ENCODE results near the gene DYRK3.

DYRK3 gene

DNA sequence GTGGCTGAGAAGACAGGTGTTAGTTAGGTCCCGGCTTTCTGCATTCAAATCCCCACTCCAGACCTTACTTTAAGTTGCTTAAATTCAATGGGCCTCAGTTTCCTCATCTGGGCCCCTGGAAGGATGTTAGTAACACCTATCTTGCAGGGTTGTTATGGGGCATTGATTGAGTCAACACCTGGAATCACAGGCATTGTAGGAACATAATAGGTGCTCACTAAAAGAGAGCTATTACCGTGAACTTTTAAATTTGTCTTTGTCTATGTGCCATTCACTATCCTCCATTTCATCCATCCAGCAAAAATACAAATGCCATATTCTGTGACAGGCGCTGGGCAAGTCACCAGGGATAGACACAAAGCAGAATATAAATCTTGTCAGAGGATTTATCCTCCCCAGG lies 38.9 kb downstream of the DYRK3 start:
- Histone ChIP-seq H3K36me3 (no peaks in the 10 kb centered on the region), H3K4me1 (ENCODE audit: control insufficient read depth in 1 of 2, insufficient read depth in 1 of 2, low read depth in 1 of 2, low read length in 1 of 2) (peaks cover 12 to 15% of the 10 kb centered on the region in 2 experiments), H3K4me3 (ENCODE audit: low read depth in 1 of 2, low read length in 1 of 2) (no peak overlapping the region), H3K27me3 (no peaks in the 10 kb centered on the region), H3K27ac (no peak overlapping the region), H3K9me3 (no peaks in the 10 kb centered on the region)
- TF ChIP-seq, protein P1, sequence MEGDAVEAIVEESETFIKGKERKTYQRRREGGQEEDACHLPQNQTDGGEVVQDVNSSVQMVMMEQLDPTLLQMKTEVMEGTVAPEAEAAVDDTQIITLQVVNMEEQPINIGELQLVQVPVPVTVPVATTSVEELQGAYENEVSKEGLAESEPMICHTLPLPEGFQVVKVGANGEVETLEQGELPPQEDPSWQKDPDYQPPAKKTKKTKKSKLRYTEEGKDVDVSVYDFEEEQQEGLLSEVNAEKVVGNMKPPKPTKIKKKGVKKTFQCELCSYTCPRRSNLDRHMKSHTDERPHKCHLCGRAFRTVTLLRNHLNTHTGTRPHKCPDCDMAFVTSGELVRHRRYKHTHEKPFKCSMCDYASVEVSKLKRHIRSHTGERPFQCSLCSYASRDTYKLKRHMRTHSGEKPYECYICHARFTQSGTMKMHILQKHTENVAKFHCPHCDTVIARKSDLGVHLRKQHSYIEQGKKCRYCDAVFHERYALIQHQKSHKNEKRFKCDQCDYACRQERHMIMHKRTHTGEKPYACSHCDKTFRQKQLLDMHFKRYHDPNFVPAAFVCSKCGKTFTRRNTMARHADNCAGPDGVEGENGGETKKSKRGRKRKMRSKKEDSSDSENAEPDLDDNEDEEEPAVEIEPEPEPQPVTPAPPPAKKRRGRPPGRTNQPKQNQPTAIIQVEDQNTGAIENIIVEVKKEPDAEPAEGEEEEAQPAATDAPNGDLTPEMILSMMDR (IDR thresholded peaks at IDR 0.05): no peak

DNA sequence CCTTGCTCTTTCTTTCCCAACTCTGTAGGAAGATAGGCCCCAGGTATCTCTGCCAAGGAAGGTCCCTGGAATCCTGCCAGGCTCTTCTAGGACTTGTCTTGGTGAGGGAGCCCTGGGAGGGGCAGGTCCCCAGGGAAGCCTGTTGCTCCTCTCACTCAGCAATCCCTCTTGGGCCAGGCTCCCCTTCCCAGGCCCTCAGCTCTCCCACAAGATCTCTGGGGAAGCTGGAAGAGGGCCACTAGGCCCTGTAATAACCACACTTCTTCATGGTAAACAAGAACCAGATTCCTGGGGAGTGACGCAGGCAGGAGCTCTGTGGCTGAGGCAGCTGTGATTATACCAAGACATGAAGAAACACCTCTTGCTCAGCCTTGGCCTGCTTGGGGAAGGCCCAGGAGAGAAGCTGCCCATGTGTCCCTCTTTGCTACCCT lies 39.4 kb downstream of the DYRK3 start:
- TF ChIP-seq, protein P1 (IDR thresholded peaks at IDR 0.05): no peak
- H3K36me3 ChIP-seq: no peaks in the 10 kb centered on the region
- H3K9me3 ChIP-seq: no peaks in the 10 kb centered on the region
- no peaks in the 10 kb centered on the region for H3K27me3 ChIP-seq
- H3K4me3 ChIP-seq (ENCODE audit: low read depth in 1 of 2, low read length in 1 of 2): no peak overlapping the region
- peaks cover 15 to 20% of the 10 kb centered on the region in 2 experiments for H3K4me1 ChIP-seq (ENCODE audit: control insufficient read depth in 1 of 2, insufficient read depth in 1 of 2, low read depth in 1 of 2, low read length in 1 of 2)
- H3K27ac ChIP-seq: no peak overlapping the region

DNA sequence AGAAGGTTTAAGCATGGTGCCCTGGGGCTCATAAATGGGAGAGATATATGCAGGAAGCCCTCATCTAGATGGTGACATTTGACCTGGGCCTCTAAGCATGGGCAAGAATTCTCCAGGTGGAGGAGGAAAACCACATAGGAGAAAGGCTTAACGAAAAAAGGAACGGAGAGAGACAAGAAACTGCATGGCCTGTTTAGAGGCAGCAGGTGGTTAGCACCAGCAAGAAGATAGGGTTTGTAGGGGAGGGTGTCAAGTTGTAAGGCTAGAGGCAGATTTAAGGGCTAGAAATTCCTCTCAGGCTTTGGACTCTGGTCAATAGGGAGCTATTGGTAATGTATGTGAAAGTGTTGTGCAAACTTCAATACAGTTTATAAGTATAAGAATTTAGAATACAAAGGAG lies 41.2 kb downstream of the DYRK3 start:
- no peaks in the 10 kb centered on the region for H3K9me3 ChIP-seq
- H3K4me1 ChIP-seq (ENCODE audit: control insufficient read depth in 1 of 2, insufficient read depth in 1 of 2, low read depth in 1 of 2, low read length in 1 of 2): peaks cover 20 to 25% of the 10 kb centered on the region in 2 experiments
- H3K27ac ChIP-seq: no peak overlapping the region
- TF ChIP-seq, protein P1 (IDR thresholded peaks at IDR 0.05): no peak
- no peak overlapping the region for H3K4me3 ChIP-seq (ENCODE audit: low read depth in 1 of 2, low read length in 1 of 2)
- no peaks in the 10 kb centered on the region for H3K27me3 ChIP-seq
- H3K36me3 ChIP-seq: no peaks in the 10 kb centered on the region

DNA sequence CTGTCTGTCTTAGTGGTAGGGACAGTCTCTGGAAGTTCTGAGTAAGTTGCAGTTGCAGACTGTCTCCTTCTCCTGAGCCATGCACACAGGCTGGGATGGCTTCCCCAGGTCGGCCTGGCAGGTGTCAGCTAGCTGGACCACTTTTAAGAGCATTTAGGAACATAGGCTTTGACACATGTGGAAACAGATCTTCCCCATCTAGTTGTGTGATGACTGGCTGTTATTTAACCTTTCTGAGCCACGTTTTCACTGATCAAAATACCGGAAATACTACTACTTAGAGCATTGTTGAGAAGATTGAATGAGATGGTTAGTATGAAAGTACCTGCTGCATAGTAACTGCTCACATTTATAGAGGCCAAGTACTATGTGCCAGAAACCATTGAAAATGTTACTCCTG lies 43.2 kb downstream of the DYRK3 start:
- H3K36me3 ChIP-seq: no peaks in the 10 kb centered on the region
- no peaks in the 10 kb centered on the region for H3K9me3 ChIP-seq
- no peak overlapping the region for H3K27ac ChIP-seq
- no peaks in the 10 kb centered on the region for H3K27me3 ChIP-seq
- peaks cover 9 to 14% of the 10 kb centered on the region in 2 experiments for H3K4me1 ChIP-seq (ENCODE audit: control insufficient read depth in 1 of 2, insufficient read depth in 1 of 2, low read depth in 1 of 2, low read length in 1 of 2)
- TF ChIP-seq, protein P1 (IDR thresholded peaks at IDR 0.05): no peak
- H3K4me3 ChIP-seq (ENCODE audit: low read depth in 1 of 2, low read length in 1 of 2): no peak overlapping the region

DNA sequence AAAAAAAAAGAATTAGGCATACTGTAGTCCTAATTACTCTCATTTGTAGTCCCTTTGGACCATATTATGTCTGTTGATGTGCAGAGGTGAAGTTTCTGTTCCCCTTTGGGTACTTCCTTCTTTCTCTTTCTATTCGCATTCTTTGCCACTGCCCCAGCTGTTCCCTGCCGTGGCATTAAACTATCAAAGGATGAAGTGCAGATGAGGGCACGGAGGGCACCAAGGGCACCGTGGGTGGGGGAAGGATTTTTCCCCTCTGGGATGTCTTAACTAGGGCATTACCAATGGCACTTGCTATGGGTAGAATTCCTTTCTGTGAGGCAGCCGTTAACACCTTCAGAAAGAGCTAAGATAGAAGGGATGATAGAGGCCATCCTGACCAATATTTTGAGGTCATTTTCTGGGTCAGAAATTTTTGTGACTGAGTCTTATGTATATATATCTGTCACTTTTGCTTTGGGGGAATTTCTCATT lies 44.4 kb downstream of the DYRK3 start:
- Histone ChIP-seq H3K27me3 (no peaks in the 10 kb centered on the region), H3K4me3 (ENCODE audit: low read depth in 1 of 2, low read length in 1 of 2) (peak overlapping the region in 1 of 2 experiments; percentile 6), H3K4me1 (ENCODE audit: control insufficient read depth in 1 of 2, insufficient read depth in 1 of 2, low read depth in 1 of 2, low read length in 1 of 2) (peaks cover 11 to 18% of the 10 kb centered on the region in 2 experiments), H3K27ac (peak overlapping the region; percentile 35), H3K9me3 (no peaks in the 10 kb centered on the region), H3K36me3 (no peaks in the 10 kb centered on the region)
- TF ChIP-seq, protein P1 (IDR thresholded peaks at IDR 0.05): no peak

DNA sequence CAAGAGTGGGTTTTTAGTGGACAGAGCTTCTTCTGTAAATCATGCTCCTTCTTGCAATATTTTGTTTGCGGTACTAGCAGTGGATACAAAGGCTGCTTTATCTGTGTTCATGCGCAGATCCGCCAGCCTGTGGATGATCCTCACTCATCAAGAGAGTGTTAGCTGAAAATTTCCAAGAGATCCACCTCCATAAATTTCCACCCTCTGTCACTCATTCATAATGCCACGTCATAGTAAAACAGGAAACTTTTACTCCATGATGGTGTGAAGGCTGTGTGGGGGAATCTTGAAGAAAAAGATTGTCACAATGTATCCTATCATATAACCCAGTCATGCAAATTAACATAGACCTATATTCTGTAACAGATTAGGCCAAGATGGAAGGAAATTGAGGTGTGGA lies 44.9 kb downstream of the DYRK3 start:
- H3K9me3 ChIP-seq: no peaks in the 10 kb centered on the region
- peaks cover 11 to 18% of the 10 kb centered on the region in 2 experiments for H3K4me1 ChIP-seq (ENCODE audit: control insufficient read depth in 1 of 2, insufficient read depth in 1 of 2, low read depth in 1 of 2, low read length in 1 of 2)
- H3K27me3 ChIP-seq: no peaks in the 10 kb centered on the region

More for the DNA sequence above, 44.9 kb downstream of the DYRK3 start:
- Histone ChIP-seq H3K36me3 (no peaks in the 10 kb centered on the region), H3K4me3 (ENCODE audit: low read depth in 1 of 2, low read length in 1 of 2) (no peak overlapping the region), H3K27ac (no peak overlapping the region)
- TF ChIP-seq, protein P1 (IDR thresholded peaks at IDR 0.05): no peak
